Liver (tissue), 9 donors: ENCODE measurements around the gene NR6A1. TPM values are rescaled to one million over a fixed set of nuclear protein-coding genes. Genes with fewer than 3 reads are reported as not detected.

Source experiments
- DNase-seq: peaks from one replicate; pipeline ENCODE4 v3.0.0-alpha.2; 2017; ENCODE audit warnings: low spot score
- H3K27ac ChIP-seq, 2 donors: one replicate each; pipeline ENCODE4 v1.7.0; 2013; ENCODE audit warnings: inconsistent platforms in 2 of 2, low read length in 2 of 2, control low read depth in 1 of 2, low read depth in 1 of 2, mild to moderate bottlenecking in 1 of 2
- H3K27me3 ChIP-seq, 4 donors: one replicate each; pipeline versions ENCODE4 v1.6.1 to v1.7.0; 2013; ENCODE audit warnings: low read length in 3 of 4, inconsistent platforms in 1 of 4, mild to moderate bottlenecking in 1 of 4, moderate library complexity in 1 of 4; ENCODE audit not compliant: control insufficient read depth in 4 of 4, insufficient read depth in 4 of 4
- H3K36me3 ChIP-seq, 4 donors: one replicate each; pipeline versions ENCODE4 v1.6.1 to v1.7.0; 2013; ENCODE audit warnings: low read length in 3 of 4, mild to moderate bottlenecking in 3 of 4, low read depth in 1 of 4, moderate library complexity in 1 of 4; ENCODE audit not compliant: control insufficient read depth in 4 of 4, insufficient read depth in 3 of 4
- H3K4me1 ChIP-seq, 4 donors: one replicate each; pipeline versions ENCODE4 v1.6.1 to v1.7.0; 2013; ENCODE audit warnings: low read length in 3 of 4, mild to moderate bottlenecking in 3 of 4, moderate library complexity in 1 of 4; ENCODE audit not compliant: control insufficient read depth in 4 of 4, insufficient read depth in 4 of 4
- H3K4me3 ChIP-seq, 3 donors: one replicate each; pipeline versions ENCODE4 v1.6.1 to v1.7.0; 2013; ENCODE audit warnings: low read length in 3 of 3, control low read depth in 1 of 3, low read depth in 1 of 3, mild to moderate bottlenecking in 1 of 3
- H3K9ac ChIP-seq, 2 donors: one replicate each; pipeline ENCODE4 v1.7.0; 2013; ENCODE audit warnings: low read length in 2 of 2, mild to moderate bottlenecking in 2 of 2, moderate library complexity in 2 of 2, control low read depth in 1 of 2, low read depth in 1 of 2
- H3K9me3 ChIP-seq, 4 donors: one replicate each; pipeline versions ENCODE4 v1.6.1 to v1.7.0; 2013; ENCODE audit warnings: low read length in 3 of 4; ENCODE audit not compliant: control insufficient read depth in 4 of 4
- ATF3 ChIP-seq: IDR thresholded peaks from 2 replicates; pipeline ENCODE4 v1.6.1; 2016; ENCODE audit warnings: antibody characterized with exemption
- CTCF ChIP-seq: fragments of 150-350 bp; IDR thresholded peaks from 2 replicates; pipeline ENCODE4 v1.5.1; 2017; ENCODE audit warnings: improper control_type of control experiment, low read depth, low read length; ENCODE audit not compliant: missing input control
- FOXA2 ChIP-seq: IDR thresholded peaks from 2 replicates; pipeline ENCODE4 v1.6.1; 2016; ENCODE audit warnings: antibody characterized with exemption
- GABPA ChIP-seq, 2 donors: IDR thresholded peaks in 1 of 2; conservative IDR thresholded peaks in 1 of 2; 2 replicates each; pipeline ENCODE4 v1.6.1; 2016; ENCODE audit warnings: antibody characterized with exemption in 2 of 2, mild to moderate bottlenecking in 1 of 2, moderate library complexity in 1 of 2
- HNF4A ChIP-seq, 2 donors: conservative IDR thresholded peaks; 2 replicates each; pipeline ENCODE4 v1.6.1; 2016; ENCODE audit warnings: antibody characterized with exemption in 2 of 2, mild to moderate bottlenecking in 2 of 2
- HNF4G ChIP-seq: IDR thresholded peaks from 2 replicates; pipeline ENCODE4 v1.6.1; 2016; ENCODE audit warnings: antibody characterized with exemption
- JUND ChIP-seq, 2 donors: IDR thresholded peaks; 2 replicates each; pipeline ENCODE4 v1.6.1; 2016; ENCODE audit warnings: antibody characterized with exemption in 2 of 2
- MAX ChIP-seq: IDR thresholded peaks from 2 replicates; pipeline ENCODE4 v1.6.1; 2016; ENCODE audit warnings: antibody characterized with exemption
- NR2F2 ChIP-seq: IDR thresholded peaks from 2 replicates; pipeline ENCODE4 v1.6.1; 2016; ENCODE audit warnings: antibody characterized with exemption
- RAD21 ChIP-seq, 2 donors: IDR thresholded peaks; 2 replicates each; pipeline ENCODE4 v1.6.1; 2016; ENCODE audit warnings: antibody characterized with exemption in 2 of 2, mild to moderate bottlenecking in 2 of 2
- REST ChIP-seq: IDR thresholded peaks from 2 replicates; pipeline ENCODE4 v1.6.1; 2016; ENCODE audit warnings: antibody characterized with exemption, mild to moderate bottlenecking
- RXRA ChIP-seq, 2 donors: IDR thresholded peaks; 2 replicates each; pipeline ENCODE4 v1.6.1; 2017 to 2018; ENCODE audit warnings: antibody characterized with exemption in 2 of 2, mild to moderate bottlenecking in 1 of 2
- YY1 ChIP-seq: IDR thresholded peaks from 2 replicates; pipeline ENCODE4 v1.6.1; 2016; ENCODE audit warnings: antibody characterized with exemption, mild to moderate bottlenecking
- ZBTB33 ChIP-seq: IDR thresholded peaks from 2 replicates; pipeline ENCODE4 v1.6.1; 2016; ENCODE audit warnings: antibody characterized with exemption
- WGBS: extraction: QIAGEN DNeasy Blood & Tissue Kit; methylation state at CpG from one replicate; pipeline ENCODE4 v1.1.7; 2013; 5-methylcytosine and 5-hydroxymethylcytosine counted together
- polyA plus RNA-seq, 2 donors: library from polyadenylated mRNA; stranded (reverse) in 1 of 2; unstranded in 1 of 2; fragments of 200-250 nt in 1 of 2; fragments of >200 nt in 1 of 2; fragmentation: Nextera tagmentation in 1 of 2; extraction: Ambion mirVana in 1 of 2; gene quantifications; one replicate each; pipeline versions ENCODE4 v1.2.1 to v1.2.3, GENCODE V29; 2013 to 2015
- total RNA-seq, 2 donors: library from RNA; depleted of rRNA; stranded (reverse); fragments of >200 nt; gene quantifications; one replicate each; pipeline ENCODE4 v1.2.3, GENCODE V29; 2014
- donor health status: healthy.
- donor health status: healthy.
- donor health status: healthy.
- donor health status: healthy.
- donor health status: healthy.

NR6A1 gene
- total and polyA plus RNA-seq, 4 donors: 0.72 to 6.1 (median 2.1) TPM

- H3K27me3 ChIP-seq: no peaks in the 10 kb centered on the region
- H3K36me3 ChIP-seq: no peaks in the 10 kb centered on the region
- H3K4me1 ChIP-seq: no peaks in the 10 kb centered on the region
- no peaks in the 10 kb centered on the region for H3K9me3 ChIP-seq
- no peak overlapping the region for H3K27ac ChIP-seq
- TF ChIP-seq GABPA (IDR thresholded peaks at IDR 0.05 in 1 of 2, conservative IDR thresholded peaks at IDR 0.05 in 1 of 2) (no peak), RXRA (IDR thresholded peaks at IDR 0.05) (no peak), MAX (no peak), YY1 (no peak), FOXA2 (no peak), NR2F2 (no peak), ZBTB33 (no peak), HNF4A (conservative IDR thresholded peaks at IDR 0.05) (no peak)
- no peak for DNase-seq
- WGBS: 61% methylated on average over 15 of the region's 15 CpGs
- H3K4me3 ChIP-seq: no peak overlapping the region
- no peak overlapping the region for H3K9ac ChIP-seq
Observed at GRCh38 chr9:124485936-124486335, 285.2 kb downstream of the NR6A1 start.

- WGBS: 72% methylated on average over 13 of the region's 13 CpGs
- Histone ChIP-seq H3K27me3 (no peaks in the 10 kb centered on the region), H3K9ac (no peak overlapping the region), H3K36me3 (no peaks in the 10 kb centered on the region), H3K4me3 (no peak overlapping the region), H3K9me3 (no peaks in the 10 kb centered on the region), H3K4me1 (no peaks in the 10 kb centered on the region), H3K27ac (no peak overlapping the region)
- no peak for DNase-seq
- TF ChIP-seq MAX (no peak), RXRA (IDR thresholded peaks at IDR 0.05) (no peak), YY1 (no peak), ATF3 (no peak), REST (no peak), GABPA (IDR thresholded peaks at IDR 0.05 in 1 of 2, conservative IDR thresholded peaks at IDR 0.05 in 1 of 2) (no peak), FOXA2 (no peak), HNF4A (conservative IDR thresholded peaks at IDR 0.05) (no peak)
Observed at GRCh38 chr9:124485201-124485600, 285.9 kb downstream of the NR6A1 start.

- Histone ChIP-seq H3K4me3 (no peak overlapping the region), H3K9ac (no peak overlapping the region), H3K36me3 (no peaks in the 10 kb centered on the region), H3K9me3 (no peaks in the 10 kb centered on the region), H3K27ac (no peak overlapping the region), H3K4me1 (no peaks in the 10 kb centered on the region), H3K27me3 (no peaks in the 10 kb centered on the region)
- no peak for TF ChIP-seq JUND (IDR thresholded peaks at IDR 0.05)
- TF ChIP-seq HNF4A (conservative IDR thresholded peaks at IDR 0.05): no peak
- TF ChIP-seq RAD21 (IDR thresholded peaks at IDR 0.05): no peak
- no peak for TF ChIP-seq CTCF
- TF ChIP-seq HNF4G: no peak
- DNase-seq: no peak
- 96% methylated on average over 9 of the region's 9 CpGs for WGBS
Observed at GRCh38 chr9:124483481-124483880, 287.6 kb downstream of the NR6A1 start.
